ENCODE results near the gene FLOT1.
"Not testable (repeated sequence)": the region's sequence is repeated elsewhere in the genome, so short reads cannot be mapped to it uniquely, and the experiment has no call there.

FLOT1 gene

DNA sequence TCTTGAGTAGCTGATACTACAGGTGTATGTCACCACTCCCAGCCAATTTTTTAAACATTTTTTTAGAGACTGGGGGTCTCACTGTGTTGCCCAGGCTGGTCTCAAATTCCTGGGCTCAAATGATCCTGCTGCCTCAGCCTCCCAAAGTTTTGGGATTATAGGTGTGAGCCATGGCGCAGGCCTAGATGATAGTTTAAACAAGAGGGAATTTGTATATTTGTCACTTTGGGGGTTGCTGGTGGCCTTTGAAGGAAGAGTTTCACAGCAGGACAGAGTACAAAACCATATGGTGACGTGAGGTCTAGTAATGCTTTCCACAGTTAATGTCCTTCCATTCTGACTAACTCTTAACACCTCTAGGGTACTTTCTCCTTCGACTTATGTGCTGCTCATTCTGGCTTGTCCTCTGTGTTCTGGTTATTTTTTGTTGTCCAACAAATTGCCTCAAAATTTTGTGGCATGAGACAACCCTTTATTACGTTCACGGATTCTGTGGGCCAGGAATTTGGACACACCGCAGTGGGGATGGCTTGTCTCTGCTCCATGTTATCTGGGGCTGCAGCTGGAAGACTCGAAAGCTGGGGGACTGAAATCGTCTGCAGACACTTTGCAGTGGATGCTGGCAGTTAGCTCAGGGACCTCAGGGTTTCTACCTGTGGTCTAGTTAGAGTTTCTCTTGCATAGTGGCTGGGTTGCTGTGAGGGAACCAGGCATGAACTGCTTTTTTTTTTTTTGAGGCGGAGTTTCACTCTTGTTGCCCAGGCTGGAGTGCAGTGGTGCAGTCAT lies 24.9 kb upstream of the FLOT1 start:
- no peak for DNase-seq (ENCODE audit: low read depth)

DNA sequence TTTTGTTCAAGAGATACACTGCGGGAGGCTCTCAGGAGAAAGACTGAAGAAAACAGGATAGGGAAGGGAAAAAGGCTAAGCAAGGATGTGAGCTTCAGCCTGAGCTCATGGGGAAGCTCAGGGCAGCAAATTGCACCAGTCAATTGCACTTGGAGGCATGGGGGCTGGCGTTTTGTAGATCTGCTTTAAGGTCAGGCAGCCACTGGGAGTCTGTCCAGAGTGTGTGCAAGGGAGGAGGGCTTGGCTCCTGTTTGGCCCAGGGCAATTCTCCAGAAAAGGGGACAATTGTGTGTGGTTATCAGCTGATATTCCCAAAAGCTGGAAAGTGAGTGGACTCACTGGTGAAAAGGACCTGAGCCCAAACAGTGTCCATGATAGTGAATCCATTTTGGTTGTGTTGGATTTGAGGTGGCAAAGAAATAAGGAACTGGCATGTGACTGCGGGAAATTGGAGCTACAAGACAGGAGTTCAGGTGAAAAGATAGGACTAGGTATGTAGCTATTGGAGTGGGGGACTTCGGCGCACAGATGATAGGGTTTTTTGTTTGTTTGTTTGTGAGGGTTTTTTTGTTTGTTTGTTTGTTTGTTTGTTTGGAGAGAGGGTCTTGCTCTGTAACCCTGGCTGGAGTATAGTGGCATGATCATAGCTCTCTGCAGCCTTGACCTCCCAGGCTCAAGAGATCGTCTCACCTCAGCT lies 24.1 kb upstream of the FLOT1 start:
- DNase-seq (ENCODE audit: low read depth), result no peak

GRCh38 chr6:30765495-30765894 lies 23.0 kb upstream of the FLOT1 start:
- DNase-seq (ENCODE audit: low read depth), result not testable (repeated sequence)

GRCh38 chr6:30764490-30765043 lies 22.1 kb upstream of the FLOT1 start:
- DNase-seq (ENCODE audit: low read depth), result not testable (repeated sequence)

- DNase-seq (ENCODE audit: low read depth), result no peak
Observed at GRCh38 chr6:30763618-30764489, 21.4 kb upstream of the FLOT1 start.

DNA sequence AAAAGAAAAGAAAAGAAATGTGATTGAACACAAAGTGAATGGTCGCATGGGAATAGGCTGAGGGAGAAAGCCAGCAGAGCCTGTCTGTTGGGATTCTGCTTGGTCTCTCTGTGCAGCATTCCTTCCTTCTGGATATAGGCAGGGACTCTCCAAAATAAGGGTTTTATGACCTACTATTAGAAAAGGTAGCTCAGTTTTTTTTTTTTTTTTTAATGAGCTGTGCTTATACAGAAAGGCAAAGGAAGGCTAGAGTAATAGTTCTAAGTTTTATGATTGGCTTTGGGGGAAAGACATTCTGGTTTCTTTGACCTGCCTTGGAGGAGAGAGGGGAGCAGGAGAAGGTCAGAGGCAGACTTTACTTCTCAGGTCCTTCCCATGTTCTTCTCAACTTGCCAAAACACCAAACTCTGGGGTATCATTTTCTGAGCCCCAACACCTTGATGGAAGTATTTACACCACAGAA lies 20.7 kb upstream of the FLOT1 start:
- no peak for DNase-seq (ENCODE audit: low read depth)

- DNase-seq (ENCODE audit: low read depth), result no peak
Observed at GRCh38 chr6:30761791-30762429, 19.4 kb upstream of the FLOT1 start.

DNA sequence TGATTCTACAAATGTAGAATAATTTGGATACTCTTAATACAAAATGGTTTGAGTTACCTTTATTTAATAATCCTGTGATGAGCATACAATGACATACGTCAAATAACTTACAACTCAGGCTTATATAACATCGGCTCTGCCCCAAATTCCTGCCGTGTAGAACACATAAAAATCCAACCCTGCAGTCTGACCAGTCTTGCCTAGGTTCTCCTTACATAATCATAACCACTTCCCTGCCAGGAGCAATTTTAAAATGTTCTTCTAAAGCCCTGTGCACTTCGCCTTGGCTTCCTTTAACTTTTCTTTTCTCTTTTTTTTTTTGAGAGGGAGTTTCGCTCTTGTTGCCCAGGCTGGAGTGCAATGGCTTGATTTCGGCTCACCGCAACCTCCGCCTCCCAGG lies 18.1 kb upstream of the FLOT1 start:
- no peak for DNase-seq (ENCODE audit: low read depth)

DNA sequence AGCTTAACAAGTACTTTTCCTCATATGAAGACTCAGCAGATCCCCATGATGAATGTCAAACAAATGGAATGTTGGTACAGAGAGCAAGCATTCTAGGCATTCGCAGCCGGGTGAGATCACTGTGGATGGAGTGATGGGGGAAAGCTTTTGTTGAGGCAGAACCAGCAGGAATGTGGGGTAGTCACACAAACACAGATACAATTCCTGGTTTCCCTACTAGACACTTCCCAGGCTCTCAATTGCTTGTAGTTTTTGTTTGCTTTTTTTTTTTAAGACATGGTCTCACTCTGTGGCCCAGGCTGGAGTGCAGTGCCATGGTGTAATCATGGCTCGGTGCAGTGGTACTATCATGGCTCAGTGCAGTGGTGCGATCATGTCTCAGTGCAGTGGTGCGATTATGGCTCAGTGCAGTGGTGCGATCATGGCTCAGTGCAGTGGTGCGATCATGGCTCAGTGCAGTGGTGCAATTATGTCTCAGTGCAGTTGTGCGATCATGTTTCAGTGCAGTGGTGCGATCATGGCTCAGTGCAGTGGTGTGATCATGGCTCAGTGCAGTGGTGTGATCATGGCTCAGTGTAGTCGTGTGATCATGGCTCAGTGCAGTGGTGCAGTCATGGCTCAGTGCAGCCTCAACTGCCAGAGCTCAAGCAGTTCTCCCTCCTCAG lies 17.2 kb upstream of the FLOT1 start:
- DNase-seq (ENCODE audit: low read depth), result no peak

DNA sequence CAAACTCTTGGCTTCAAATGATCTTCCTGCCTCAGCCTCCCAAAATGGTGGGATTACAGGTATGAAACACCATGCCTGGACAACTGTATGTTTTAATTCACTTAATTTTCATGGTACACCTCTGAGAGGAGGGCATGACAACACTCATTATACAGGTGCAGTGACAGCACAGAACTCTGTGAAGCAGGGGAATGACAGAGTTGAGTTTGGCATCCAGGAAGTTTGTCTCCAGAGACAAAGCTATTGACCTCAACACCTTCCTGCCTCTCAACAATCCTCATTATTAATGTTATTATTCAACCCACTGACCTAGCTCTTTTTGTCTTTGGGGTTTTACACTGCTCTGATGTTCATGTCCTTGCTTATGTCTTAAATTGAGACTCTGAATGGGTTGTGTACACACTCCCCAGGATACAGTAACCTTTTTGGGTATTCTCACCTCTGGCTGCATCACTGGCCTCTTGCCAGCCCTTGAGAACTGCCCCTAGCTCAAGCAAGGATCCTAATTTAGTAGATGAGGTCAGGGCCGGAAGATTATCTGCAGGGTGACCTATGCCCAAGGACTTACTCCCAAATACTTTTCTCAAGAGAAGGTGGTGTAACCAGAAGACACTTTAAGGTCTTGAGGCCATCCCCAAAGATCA lies 14.9 kb upstream of the FLOT1 start:
- DNase-seq (ENCODE audit: low read depth), result no peak

GRCh38 chr6:30756405-30757003 lies 14.0 kb upstream of the FLOT1 start:
- DNase-seq (ENCODE audit: low read depth), result not testable (repeated sequence)

DNA sequence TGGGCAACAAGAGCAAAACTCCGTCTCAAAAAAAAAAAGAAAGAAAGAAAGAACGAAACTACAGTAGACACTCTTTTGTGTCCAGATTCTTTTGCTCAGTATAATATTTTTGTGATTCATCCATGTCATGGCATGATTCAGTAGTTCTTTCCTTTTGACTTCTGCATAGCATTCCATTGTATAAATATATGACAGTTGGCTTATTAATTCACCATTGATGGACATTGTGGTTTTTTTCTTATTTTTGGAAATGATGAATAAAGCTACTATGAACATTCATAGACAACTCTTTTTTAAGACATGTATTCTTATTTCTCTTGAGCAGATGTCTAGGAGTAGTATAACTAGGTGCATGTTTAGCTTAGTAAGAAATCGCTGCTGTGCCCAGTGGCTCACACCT lies 12.1 kb upstream of the FLOT1 start:
- DNase-seq (ENCODE audit: low read depth), result no peak

- no peak for DNase-seq (ENCODE audit: low read depth)
Observed at GRCh38 chr6:30752157-30752927, 9.9 kb upstream of the FLOT1 start.

GRCh38 chr6:30750379-30750668 lies 7.8 kb upstream of the FLOT1 start:
- no peak for DNase-seq (ENCODE audit: low read depth)

DNA sequence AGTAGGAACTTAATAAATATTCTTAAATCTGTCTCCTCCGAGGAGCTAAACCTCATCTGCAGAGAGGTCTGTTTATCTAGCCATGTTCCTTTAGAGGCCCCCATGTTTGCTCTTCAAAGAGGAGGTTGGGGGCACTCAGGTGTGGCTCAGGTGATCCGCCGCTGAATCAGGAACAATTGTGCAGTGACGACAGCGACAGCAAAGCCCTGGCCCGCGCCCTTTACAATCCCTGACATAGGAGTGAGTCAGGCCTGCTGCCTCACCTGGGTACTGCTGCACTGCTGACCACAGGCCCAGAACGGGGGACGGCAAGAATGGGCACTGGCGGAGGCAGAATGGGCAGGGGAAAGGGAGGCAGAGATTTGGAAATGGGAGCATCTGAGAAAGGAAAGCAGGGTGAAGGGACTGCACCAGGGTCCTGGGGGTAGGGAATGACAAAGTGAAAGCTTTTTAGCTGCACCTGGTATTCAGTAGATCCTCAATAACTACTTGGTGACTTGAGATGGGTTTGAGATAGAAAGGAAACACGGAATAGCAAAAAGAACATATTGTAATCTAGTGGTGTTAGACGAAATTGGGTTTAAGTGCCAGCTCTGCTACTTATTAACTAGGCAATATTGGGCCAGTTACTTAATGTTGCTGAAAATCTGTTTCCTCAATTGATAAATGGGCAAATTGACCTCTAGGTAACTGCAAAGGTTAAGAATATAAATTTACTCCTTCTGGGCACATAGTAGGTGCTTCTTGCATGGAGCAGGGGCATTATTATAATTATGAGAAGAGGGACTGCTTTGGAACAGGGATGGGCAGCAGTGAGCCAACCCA lies 7.3 kb upstream of the FLOT1 start:
- no peak for DNase-seq (ENCODE audit: low read depth)

DNA sequence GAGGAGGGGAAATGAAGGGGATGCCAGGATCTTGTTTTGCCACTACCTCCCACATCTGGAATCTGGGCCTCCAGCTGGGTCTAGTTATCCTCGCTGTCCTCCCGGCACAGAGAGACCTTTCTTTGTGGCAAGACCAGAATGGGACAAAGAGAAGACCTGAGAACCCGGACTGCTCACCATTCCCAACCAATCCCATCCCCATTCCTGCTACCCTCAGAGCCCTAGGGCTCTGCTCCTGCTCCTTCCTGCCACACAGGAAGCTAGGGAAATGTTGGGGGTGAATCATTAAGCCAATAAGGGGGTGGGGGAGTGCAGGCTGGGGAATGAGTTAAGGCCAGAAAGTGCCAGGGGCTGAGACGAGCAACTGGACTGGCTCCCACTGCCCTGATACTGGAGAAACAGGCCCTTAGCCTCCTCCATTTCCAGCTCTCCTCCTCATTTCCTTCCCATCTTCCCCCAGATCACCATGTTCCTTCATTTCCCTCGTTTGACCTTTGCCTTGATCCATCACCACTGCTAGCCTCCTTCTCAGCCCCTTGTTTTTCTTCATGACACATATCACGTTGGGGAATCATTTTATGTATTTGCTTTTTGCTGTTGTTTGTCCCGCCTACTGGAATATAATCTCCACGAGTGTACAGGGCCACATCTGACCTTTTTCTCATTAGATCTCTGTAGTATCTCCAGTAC lies 6.5 kb upstream of the FLOT1 start:
- no peak for DNase-seq (ENCODE audit: low read depth)

DNA sequence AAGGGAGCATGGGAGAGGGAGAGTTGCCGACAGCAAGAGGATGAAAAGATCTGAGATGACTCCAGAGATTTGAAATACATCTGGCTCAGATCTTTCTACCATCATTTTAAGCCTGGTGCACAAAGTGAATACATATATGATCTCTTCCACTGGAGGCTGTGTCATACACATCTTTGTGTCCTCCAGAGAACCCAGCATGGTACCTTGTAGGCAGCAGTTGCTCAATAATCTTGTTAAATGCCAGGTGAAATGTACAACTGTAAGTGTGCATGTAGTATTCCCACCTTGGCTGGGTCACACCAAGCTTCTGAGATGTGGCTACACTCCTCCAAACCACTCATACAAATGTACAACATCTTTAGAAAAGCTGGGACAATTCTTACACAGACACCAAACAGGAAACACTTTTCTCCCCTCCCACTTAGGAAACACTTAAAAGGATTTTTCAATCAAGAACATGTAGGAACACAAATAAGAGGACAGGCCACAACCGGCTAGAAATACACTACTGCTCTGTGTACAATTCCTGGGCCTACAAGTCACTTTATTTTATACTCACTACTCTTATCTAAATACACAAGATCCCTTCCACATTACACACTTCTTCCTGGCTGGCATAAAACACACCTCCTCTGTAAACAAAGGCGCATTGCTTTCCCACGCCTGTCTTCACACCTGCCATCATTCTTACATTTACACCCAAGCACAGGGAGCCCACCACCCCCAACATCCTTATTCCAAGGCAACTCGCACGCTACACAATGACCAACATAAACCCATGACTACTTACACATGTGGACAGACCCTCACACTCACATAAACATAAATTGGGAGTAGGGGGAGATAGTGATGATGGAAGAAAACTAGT lies 5.6 kb upstream of the FLOT1 start:
- DNase-seq (ENCODE audit: low read depth), result no peak

All from activated T-cell treated with anti-CD3 and anti-CD28 coated beads for 1 hour (primary cell).